Esophagus squamous epithelium (tissue), 4 donors: Measurements from ENCODE around the gene OR2L13.

ENCODE experiments used
- POLR2A ChIP-seq, 4 donors: fragments of 450-650 bp; IDR thresholded peaks; one replicate each; pipeline ENCODE4 v1.6.1; 2017; ENCODE audit warnings: antibody characterized with exemption in 4 of 4, mild to moderate bottlenecking in 4 of 4, moderate library complexity in 3 of 4
- TF ChIP-seq, protein P1 (sequence below), 6 experiments: fragments of 450-650 bp in 4 of 6; fragments of 200-600 bp in 2 of 6; sonication (generic) in 2 of 6; IDR thresholded peaks; one replicate each; pipeline ENCODE4 v1.5.1; 2016 to 2019; ENCODE audit warnings: antibody characterized with exemption in 6 of 6, mild to moderate bottlenecking in 4 of 6, moderate library complexity in 4 of 6

DNA sequence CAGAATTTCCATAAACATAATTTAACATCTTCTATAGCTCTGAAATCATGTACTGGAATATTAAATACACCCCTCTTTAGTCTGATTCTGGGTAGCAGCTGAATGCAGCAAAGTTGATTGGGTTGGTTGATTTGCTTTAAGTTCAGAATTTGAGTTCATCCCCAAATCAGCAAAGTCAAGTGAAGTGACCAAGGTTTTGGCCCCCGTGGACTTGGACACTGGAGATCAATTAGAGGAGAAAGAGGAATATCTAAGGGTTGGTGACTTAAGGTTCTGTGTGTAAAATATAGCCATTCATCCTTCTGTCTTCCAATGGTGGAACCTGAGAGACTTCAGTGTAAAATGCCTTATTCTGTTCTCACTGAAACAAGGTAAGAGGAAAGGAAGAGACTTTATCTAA lies at the start of gene OR2L13:
- TF ChIP-seq, protein P1, sequence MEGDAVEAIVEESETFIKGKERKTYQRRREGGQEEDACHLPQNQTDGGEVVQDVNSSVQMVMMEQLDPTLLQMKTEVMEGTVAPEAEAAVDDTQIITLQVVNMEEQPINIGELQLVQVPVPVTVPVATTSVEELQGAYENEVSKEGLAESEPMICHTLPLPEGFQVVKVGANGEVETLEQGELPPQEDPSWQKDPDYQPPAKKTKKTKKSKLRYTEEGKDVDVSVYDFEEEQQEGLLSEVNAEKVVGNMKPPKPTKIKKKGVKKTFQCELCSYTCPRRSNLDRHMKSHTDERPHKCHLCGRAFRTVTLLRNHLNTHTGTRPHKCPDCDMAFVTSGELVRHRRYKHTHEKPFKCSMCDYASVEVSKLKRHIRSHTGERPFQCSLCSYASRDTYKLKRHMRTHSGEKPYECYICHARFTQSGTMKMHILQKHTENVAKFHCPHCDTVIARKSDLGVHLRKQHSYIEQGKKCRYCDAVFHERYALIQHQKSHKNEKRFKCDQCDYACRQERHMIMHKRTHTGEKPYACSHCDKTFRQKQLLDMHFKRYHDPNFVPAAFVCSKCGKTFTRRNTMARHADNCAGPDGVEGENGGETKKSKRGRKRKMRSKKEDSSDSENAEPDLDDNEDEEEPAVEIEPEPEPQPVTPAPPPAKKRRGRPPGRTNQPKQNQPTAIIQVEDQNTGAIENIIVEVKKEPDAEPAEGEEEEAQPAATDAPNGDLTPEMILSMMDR (IDR thresholded peaks at IDR 0.05): no peak
- TF ChIP-seq POLR2A (IDR thresholded peaks at IDR 0.05): no peak
